ENCODE data around the gene CLIC5.

CLIC5 gene

DNA sequence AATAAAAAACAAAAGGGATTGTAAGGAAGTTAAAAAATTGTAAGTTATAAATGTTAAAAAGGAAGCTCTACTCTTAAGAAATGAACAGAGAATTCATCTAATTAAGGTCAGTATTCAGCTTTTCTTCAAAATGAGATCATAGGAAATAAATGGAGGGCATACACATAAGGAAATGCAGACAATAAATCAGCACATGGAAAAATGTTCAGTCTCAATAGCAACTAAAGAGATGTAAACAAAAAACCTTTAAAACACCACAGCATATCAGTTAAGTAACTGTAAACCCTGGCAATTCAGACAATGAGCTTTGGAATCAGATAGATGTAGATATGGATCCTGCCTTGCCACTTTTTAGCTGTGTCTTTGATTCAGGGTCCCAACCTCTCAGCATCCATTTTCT lies 24.0 kb upstream of the CLIC5 start:
- Histone ChIP-seq H3K36me3 (ENCODE audit: insufficient read depth, low read length) (no peaks in the 10 kb centered on the region), H4K20me1 (ENCODE audit: insufficient read depth, low read length) (no peaks in the 10 kb centered on the region), H3K9ac (ENCODE audit: low read length) (no peak overlapping the region), H3K27ac (ENCODE audit: low read depth, low read length, poor library complexity, severe bottlenecking) (no peak overlapping the region), H3K9me3 (ENCODE audit: low read length) (no peaks in the 10 kb centered on the region), H3K4me2 (ENCODE audit: low read length) (no peak overlapping the region), H3F3A (ENCODE audit: insufficient read depth, low read length) (no peaks in the 10 kb centered on the region), H3K27me3 (ENCODE audit: insufficient read depth, low read length) (no peaks in the 10 kb centered on the region), H3K79me2 (ENCODE audit: insufficient read depth, low read length) (no peaks in the 10 kb centered on the region), H3K4me1 (ENCODE audit: insufficient read depth, low read length, severe bottlenecking) (no peaks in the 10 kb centered on the region), H3K4me3 (ENCODE audit: low read depth, low read length, poor library complexity, severe bottlenecking) (no peak overlapping the region), H2AFZ (ENCODE audit: low read length) (no peak overlapping the region), H3K9me2 (ENCODE audit: low read depth, low read length) (no peaks in the 10 kb centered on the region)
- TF ChIP-seq, protein P1, sequence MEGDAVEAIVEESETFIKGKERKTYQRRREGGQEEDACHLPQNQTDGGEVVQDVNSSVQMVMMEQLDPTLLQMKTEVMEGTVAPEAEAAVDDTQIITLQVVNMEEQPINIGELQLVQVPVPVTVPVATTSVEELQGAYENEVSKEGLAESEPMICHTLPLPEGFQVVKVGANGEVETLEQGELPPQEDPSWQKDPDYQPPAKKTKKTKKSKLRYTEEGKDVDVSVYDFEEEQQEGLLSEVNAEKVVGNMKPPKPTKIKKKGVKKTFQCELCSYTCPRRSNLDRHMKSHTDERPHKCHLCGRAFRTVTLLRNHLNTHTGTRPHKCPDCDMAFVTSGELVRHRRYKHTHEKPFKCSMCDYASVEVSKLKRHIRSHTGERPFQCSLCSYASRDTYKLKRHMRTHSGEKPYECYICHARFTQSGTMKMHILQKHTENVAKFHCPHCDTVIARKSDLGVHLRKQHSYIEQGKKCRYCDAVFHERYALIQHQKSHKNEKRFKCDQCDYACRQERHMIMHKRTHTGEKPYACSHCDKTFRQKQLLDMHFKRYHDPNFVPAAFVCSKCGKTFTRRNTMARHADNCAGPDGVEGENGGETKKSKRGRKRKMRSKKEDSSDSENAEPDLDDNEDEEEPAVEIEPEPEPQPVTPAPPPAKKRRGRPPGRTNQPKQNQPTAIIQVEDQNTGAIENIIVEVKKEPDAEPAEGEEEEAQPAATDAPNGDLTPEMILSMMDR (IDR thresholded peaks at IDR 0.05; ENCODE audit: low read length), result no peak
- no peak for TF ChIP-seq EZH2 (IDR thresholded peaks at IDR 0.05; ENCODE audit: borderline replicate concordance, low read length)

DNA sequence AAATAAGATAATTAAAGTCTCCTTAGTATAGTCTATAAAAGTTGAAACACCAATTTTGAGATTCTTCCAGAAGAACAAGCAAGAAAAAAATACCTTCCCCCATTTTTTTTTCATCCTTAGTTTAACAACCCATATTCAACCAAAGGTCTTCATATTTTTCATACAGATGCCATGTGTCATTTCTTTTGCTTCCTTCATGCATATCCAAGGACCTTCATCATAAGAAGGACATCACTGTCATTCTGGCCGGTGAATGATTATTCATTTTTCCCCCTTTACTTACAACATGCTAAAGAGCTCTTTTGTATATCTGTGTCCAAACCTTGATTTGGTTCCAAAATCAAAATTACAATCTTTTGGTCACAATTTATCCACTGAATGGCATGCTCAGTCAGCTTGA lies 21.3 kb upstream of the CLIC5 start:
- no peaks in the 10 kb centered on the region for H3K27me3 ChIP-seq (ENCODE audit: insufficient read depth, low read length)

DNA sequence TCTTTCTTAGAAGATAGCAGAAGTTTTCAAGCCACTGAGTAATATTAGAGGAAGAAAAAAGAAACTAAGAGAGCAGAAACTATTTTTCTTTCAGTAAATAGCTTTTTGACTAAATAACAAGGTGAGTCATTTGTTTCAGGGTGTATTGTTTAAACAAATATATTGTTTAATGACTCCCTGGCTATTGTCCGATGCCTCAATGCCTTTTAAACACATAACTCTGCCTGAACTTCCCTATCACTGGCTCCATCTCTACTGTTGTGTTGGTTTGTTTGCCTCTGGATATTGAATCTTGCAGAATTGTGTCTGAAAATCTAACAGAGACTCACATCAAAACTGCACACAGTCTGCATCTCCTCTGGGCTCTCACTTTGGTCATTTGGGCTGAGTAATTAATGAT lies 19.6 kb upstream of the CLIC5 start:
- TF ChIP-seq, protein P1 (IDR thresholded peaks at IDR 0.05; ENCODE audit: low read length), result no peak
- TF ChIP-seq EZH2 (IDR thresholded peaks at IDR 0.05; ENCODE audit: borderline replicate concordance, low read length), result no peak
- H3K4me2 ChIP-seq (ENCODE audit: low read length), result no peak overlapping the region

More for the DNA sequence above, 21.3 kb upstream of the CLIC5 start:
- Histone ChIP-seq H3K4me1 (ENCODE audit: insufficient read depth, low read length, severe bottlenecking) (no peaks in the 10 kb centered on the region), H3K27ac (ENCODE audit: low read depth, low read length, poor library complexity, severe bottlenecking) (no peak overlapping the region), H3K4me3 (ENCODE audit: low read depth, low read length, poor library complexity, severe bottlenecking) (no peak overlapping the region), H3K79me2 (ENCODE audit: insufficient read depth, low read length) (no peaks in the 10 kb centered on the region), H3K36me3 (ENCODE audit: insufficient read depth, low read length) (no peaks in the 10 kb centered on the region), H2AFZ (ENCODE audit: low read length) (no peak overlapping the region), H3K9ac (ENCODE audit: low read length) (no peak overlapping the region), H3K9me2 (ENCODE audit: low read depth, low read length) (no peaks in the 10 kb centered on the region), H3K9me3 (ENCODE audit: low read length) (no peaks in the 10 kb centered on the region), H4K20me1 (ENCODE audit: insufficient read depth, low read length) (no peaks in the 10 kb centered on the region), H3K4me2 (ENCODE audit: low read length) (no peak overlapping the region), H3F3A (ENCODE audit: insufficient read depth, low read length) (no peaks in the 10 kb centered on the region)
- TF ChIP-seq, protein P1 (IDR thresholded peaks at IDR 0.05; ENCODE audit: low read length), result no peak
- no peak for TF ChIP-seq EZH2 (IDR thresholded peaks at IDR 0.05; ENCODE audit: borderline replicate concordance, low read length)

More for the DNA sequence above, 19.6 kb upstream of the CLIC5 start:
- H3F3A ChIP-seq (ENCODE audit: insufficient read depth, low read length), result no peaks in the 10 kb centered on the region
- no peak overlapping the region for H3K4me3 ChIP-seq (ENCODE audit: low read depth, low read length, poor library complexity, severe bottlenecking)
- no peaks in the 10 kb centered on the region for H3K9me2 ChIP-seq (ENCODE audit: low read depth, low read length)
- H3K27ac ChIP-seq (ENCODE audit: low read depth, low read length, poor library complexity, severe bottlenecking), result no peak overlapping the region
- no peaks in the 10 kb centered on the region for H3K4me1 ChIP-seq (ENCODE audit: insufficient read depth, low read length, severe bottlenecking)
- H4K20me1 ChIP-seq (ENCODE audit: insufficient read depth, low read length), result no peaks in the 10 kb centered on the region
- H3K79me2 ChIP-seq (ENCODE audit: insufficient read depth, low read length), result no peaks in the 10 kb centered on the region
- no peaks in the 10 kb centered on the region for H3K9me3 ChIP-seq (ENCODE audit: low read length)
- no peak overlapping the region for H3K9ac ChIP-seq (ENCODE audit: low read length)
- H2AFZ ChIP-seq (ENCODE audit: low read length), result no peak overlapping the region
- H3K36me3 ChIP-seq (ENCODE audit: insufficient read depth, low read length), result no peaks in the 10 kb centered on the region
- no peaks in the 10 kb centered on the region for H3K27me3 ChIP-seq (ENCODE audit: insufficient read depth, low read length)
